ENCODE results near the gene RCBTB2. TPM values are rescaled to one million over a fixed set of nuclear protein-coding genes. Genes with fewer than 3 reads are reported as not detected.

Gene RCBTB2
- total RNA-seq, 1 donor from 2014 or later, result 38.4 TPM

DNA sequence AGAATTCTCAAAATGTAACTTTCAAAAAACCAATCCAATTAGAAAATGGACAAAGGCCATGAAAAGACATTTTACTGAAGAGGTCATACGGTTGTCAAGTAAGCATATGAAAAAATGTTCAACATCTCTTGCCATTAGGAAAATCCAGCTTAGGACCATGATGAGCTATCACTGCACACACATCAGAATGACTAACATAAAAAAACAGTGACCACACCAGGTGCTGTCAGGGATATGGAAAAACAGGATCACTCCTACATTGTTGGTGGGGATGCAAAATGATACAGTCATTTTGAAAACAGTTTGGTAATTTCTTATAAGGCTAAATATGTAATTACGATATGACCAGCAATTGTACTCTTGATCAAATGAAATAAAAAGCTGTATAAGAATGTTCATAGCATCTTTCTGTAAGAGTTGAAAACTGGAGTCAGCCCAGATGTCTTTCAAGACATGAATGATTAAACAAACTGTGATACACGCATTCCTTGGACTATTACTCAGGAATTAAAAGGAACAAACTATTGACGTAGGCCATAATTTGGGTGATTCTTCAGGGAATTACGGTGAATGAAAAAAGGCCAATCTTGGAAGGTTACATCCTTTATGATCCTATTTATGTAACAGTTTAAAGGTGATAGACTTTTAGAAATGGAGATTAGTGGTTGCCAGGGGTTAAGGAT lies 26.9 kb upstream of the RCBTB2 start:
- DNase-seq (ENCODE audit: low spot score), result no peak
- TF ChIP-seq EZH2 (IDR thresholded peaks at IDR 0.05) (no peak), EZH2phosphoT487 (IDR thresholded peaks at IDR 0.05) (no peak)
- TF ChIP-seq, protein P1, sequence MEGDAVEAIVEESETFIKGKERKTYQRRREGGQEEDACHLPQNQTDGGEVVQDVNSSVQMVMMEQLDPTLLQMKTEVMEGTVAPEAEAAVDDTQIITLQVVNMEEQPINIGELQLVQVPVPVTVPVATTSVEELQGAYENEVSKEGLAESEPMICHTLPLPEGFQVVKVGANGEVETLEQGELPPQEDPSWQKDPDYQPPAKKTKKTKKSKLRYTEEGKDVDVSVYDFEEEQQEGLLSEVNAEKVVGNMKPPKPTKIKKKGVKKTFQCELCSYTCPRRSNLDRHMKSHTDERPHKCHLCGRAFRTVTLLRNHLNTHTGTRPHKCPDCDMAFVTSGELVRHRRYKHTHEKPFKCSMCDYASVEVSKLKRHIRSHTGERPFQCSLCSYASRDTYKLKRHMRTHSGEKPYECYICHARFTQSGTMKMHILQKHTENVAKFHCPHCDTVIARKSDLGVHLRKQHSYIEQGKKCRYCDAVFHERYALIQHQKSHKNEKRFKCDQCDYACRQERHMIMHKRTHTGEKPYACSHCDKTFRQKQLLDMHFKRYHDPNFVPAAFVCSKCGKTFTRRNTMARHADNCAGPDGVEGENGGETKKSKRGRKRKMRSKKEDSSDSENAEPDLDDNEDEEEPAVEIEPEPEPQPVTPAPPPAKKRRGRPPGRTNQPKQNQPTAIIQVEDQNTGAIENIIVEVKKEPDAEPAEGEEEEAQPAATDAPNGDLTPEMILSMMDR (IDR thresholded peaks at IDR 0.05), result no peak
- H3K9ac ChIP-seq, result no peak overlapping the region
- H3K27me3 Mint-ChIP-seq (ENCODE audit: insufficient read depth, low read depth), result no peaks in the 10 kb centered on the region
- no peaks in the 10 kb centered on the region for H3K27me3 ChIP-seq
- H3K4me2 ChIP-seq, result no peak overlapping the region
- H4K20me1 ChIP-seq (ENCODE audit: low read depth), result no peaks in the 10 kb centered on the region
- H3F3A ChIP-seq (ENCODE audit: low read depth), result no peaks in the 10 kb centered on the region
- H3K4me3 ChIP-seq, result no peak overlapping the region
- no peak overlapping the region for H3K27ac Mint-ChIP-seq
- H3K4me1 Mint-ChIP-seq, result no peaks in the 10 kb centered on the region
- H3K36me3 Mint-ChIP-seq, result no peaks in the 10 kb centered on the region
- H3K79me2 ChIP-seq (ENCODE audit: low read depth), result no peaks in the 10 kb centered on the region
- no peaks in the 10 kb centered on the region for H3K36me3 ChIP-seq
- no peak overlapping the region for H3K4me3 Mint-ChIP-seq
- peaks cover 9% of the 10 kb centered on the region for H3K9me3 Mint-ChIP-seq
- H2AFZ ChIP-seq (replicated peaks), result peak overlapping the region; percentile 54
- no peak overlapping the region for H3K27ac ChIP-seq
- no peaks in the 10 kb centered on the region for H3K9me3 ChIP-seq (ENCODE audit: low read depth)
- no peaks in the 10 kb centered on the region for H3K4me1 ChIP-seq

DNA sequence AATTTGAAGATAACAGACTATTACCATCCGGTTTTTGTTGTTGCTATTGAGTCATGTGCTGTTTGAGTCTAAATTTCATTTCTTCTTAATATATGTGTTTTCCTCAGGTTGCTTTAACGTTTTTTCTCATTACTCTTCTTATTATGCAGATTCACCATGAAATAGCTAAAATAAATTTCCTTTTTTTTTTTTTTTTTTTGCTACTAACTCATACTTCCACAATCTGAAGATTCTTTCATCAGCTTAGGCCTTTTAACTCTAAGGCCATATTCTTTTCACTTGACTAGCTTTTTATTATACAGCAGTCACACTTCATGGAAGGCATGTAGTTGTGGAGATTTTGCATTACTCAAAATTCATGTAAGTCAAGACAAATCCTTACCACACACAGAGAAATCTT lies 23.9 kb upstream of the RCBTB2 start:
- Mint-ChIP-seq H3K4me3 (no peak overlapping the region), H3K4me1 (no peaks in the 10 kb centered on the region), H3K27me3 (ENCODE audit: insufficient read depth, low read depth) (no peaks in the 10 kb centered on the region), H3K36me3 (no peaks in the 10 kb centered on the region), H3K27ac (no peak overlapping the region), H3K9me3 (peaks cover 15% of the 10 kb centered on the region)
- H3K36me3 ChIP-seq, result no peaks in the 10 kb centered on the region
- no peak overlapping the region for H3K4me3 ChIP-seq
- H3K27ac ChIP-seq, result no peak overlapping the region
- DNase-seq (ENCODE audit: low spot score), result no peak
- no peaks in the 10 kb centered on the region for H3K4me1 ChIP-seq
- no peaks in the 10 kb centered on the region for H3K79me2 ChIP-seq (ENCODE audit: low read depth)
- H3F3A ChIP-seq (ENCODE audit: low read depth), result no peaks in the 10 kb centered on the region
- H4K20me1 ChIP-seq (ENCODE audit: low read depth), result no peaks in the 10 kb centered on the region
- no peak overlapping the region for H2AFZ ChIP-seq (replicated peaks)
- H3K9ac ChIP-seq, result no peak overlapping the region
- no peaks in the 10 kb centered on the region for H3K9me3 ChIP-seq (ENCODE audit: low read depth)
- no peak overlapping the region for H3K4me2 ChIP-seq
- no peaks in the 10 kb centered on the region for H3K27me3 ChIP-seq
- TF ChIP-seq, protein P1 (IDR thresholded peaks at IDR 0.05), result no peak
- TF ChIP-seq EZH2 (IDR thresholded peaks at IDR 0.05), result no peak
- TF ChIP-seq EZH2phosphoT487 (IDR thresholded peaks at IDR 0.05), result no peak

DNA sequence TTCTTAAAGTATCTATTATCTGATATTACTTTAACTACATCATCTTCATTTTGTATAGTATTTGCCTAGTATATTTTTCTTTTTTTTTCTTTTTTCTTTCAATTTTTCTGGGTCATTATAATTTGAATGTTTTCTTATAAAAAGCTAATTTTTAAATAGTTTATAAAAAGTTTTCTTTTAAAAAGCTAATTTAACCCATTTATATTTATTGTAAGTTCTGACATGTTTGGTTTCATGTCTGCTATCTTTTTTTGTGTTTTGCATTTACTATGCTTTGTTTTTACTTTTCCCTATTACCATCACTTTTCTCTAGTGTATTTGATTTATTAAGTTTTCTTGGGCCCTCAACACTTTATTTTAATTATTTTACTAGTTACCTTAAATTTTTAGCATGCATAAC lies 22.6 kb upstream of the RCBTB2 start:
- H4K20me1 ChIP-seq (ENCODE audit: low read depth), result no peaks in the 10 kb centered on the region
- no peak for DNase-seq (ENCODE audit: low spot score)
- Mint-ChIP-seq H3K27ac (no peak overlapping the region), H3K27me3 (ENCODE audit: insufficient read depth, low read depth) (no peaks in the 10 kb centered on the region), H3K9me3 (peaks cover 16% of the 10 kb centered on the region), H3K36me3 (no peaks in the 10 kb centered on the region), H3K4me3 (no peak overlapping the region), H3K4me1 (no peaks in the 10 kb centered on the region)
- H3K9me3 ChIP-seq (ENCODE audit: low read depth), result no peaks in the 10 kb centered on the region
- H3F3A ChIP-seq (ENCODE audit: low read depth), result no peaks in the 10 kb centered on the region
- H3K79me2 ChIP-seq (ENCODE audit: low read depth), result no peaks in the 10 kb centered on the region
- H2AFZ ChIP-seq (replicated peaks), result no peak overlapping the region
- no peak overlapping the region for H3K4me3 ChIP-seq
- no peaks in the 10 kb centered on the region for H3K4me1 ChIP-seq
- H3K27me3 ChIP-seq, result no peaks in the 10 kb centered on the region
- no peak for TF ChIP-seq EZH2phosphoT487 (IDR thresholded peaks at IDR 0.05)
- TF ChIP-seq, protein P1 (IDR thresholded peaks at IDR 0.05), result no peak
- TF ChIP-seq EZH2 (IDR thresholded peaks at IDR 0.05), result no peak
- H3K9ac ChIP-seq, result no peak overlapping the region
- no peak overlapping the region for H3K27ac ChIP-seq
- H3K36me3 ChIP-seq, result no peaks in the 10 kb centered on the region
- no peak overlapping the region for H3K4me2 ChIP-seq

All from neural progenitor cell (in vitro differentiated cells).